HG02870 (cell line): Measurements from ENCODE around the gene TECTB.

Source experiments
- ATAC-seq: cut with Tn5 transposase; IDR thresholded peaks from one replicate; pipeline ENCODE4 v1.9.1; 2021; ENCODE audit warnings: mild to moderate bottlenecking, moderate library complexity; ENCODE audit not compliant: unreplicated experiment

Gene TECTB

DNA sequence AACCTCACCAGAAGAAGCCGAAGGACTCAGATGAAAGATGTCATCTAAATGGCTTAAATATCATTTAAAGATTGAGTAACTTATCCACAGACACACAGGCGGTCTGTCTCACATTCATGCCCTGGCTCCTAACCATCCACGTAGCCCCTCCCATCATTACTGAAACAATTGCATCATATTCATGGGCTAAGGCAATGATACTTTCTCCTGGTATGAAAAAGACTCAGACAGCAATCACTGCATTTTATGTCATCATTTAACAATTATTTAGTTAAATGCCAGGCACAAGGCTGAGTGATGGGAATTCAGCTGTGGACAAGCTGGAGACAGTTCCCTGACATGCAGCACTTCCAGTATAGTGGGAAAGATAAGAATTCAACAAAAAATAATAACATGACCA lies 11.2 kb upstream of the TECTB start:
- ATAC-seq, result no peak

DNA sequence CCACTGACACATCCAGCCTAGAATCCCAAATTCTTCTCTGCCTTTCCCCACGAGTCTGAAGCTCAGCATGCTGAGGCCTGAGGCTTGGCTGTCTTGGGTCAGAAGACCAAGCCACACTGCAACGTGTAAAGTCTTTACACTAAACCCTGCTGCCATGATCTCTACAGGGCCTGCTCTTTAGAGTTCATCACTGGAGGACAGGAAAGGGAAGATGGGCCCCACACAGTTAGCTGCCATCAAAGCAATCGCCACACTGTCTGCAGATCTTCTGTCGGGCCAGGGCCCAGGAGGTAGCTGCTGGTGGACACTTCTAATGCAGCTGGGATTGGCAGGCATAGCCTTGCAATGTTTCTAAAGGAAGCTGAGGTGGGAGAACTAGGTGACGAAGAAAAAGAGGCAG lies 8.4 kb upstream of the TECTB start:
- no peak for ATAC-seq

DNA sequence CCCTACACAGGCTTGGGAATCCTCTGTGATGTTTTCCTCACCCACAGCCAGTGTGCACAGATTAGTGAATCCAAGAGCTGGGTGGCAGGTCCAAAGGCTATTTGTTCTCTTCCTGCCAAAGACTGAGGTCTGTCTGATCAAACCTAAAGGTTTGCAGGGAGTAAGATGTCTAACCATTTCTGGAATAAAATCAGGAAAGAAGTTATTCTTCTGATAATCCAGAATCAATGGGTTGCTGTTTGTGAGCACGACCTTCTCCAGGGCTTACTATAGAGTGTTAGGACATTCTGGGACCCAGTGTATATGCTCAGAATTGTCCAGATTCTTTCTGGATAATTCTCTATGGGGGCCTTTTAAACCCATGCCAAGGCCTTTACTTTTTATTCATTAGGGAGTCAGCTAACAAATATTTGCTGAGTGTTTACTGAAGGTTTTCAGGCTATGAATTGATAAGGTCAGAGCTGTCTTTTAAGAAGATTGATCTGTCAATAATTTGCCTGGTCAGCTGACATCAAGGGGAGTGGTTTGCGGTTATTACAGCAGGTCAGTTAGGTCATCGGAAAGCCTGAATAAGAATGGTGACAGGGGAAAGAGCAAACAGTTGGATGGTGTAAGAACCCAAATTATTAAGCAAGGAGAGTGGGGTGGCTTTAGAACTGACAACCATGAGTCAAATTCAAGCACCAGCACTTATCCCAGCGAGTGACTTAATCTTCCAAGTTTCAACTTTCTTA lies 7.5 kb upstream of the TECTB start:
- ATAC-seq, result no peak

DNA sequence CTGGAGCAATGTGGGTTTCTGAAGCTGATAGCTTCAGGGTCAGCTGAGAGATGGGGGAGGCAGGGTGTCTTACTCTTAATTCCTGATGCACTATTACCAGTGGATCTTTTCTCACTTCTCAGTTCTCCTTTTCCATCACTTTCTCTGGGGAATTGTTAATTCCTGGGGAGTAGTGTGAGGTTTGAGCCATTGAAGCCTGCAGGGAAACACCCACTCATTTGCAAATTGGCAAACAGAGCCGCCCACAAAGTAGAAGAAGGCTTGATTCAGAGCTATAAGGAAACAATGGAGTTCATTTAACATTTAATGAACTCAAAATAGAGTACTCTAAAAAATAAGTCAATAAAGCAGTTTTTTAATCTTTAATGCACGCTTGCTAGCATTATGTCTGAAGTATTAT lies 4.3 kb upstream of the TECTB start:
- ATAC-seq, result no peak

DNA sequence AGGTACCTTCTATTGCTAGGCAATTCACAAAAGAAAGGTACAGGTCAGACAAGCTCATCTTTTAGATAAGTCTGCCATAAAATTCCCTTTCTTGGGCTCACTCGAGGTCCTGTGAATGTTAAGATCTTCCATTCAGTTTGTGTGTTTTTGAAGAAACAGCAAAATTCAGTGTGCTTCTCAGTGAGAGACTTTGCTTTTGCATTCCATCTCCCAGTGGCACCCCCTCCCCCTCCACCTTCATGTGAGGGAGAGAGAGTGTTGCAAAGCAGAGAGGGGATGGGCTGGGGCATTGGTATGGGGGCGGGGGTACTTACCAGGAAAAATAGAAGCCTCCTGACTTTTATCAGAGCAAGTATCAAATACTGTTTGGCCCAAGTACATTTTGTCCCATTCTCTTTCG lies 3.8 kb upstream of the TECTB start:
- ATAC-seq, result no peak

DNA sequence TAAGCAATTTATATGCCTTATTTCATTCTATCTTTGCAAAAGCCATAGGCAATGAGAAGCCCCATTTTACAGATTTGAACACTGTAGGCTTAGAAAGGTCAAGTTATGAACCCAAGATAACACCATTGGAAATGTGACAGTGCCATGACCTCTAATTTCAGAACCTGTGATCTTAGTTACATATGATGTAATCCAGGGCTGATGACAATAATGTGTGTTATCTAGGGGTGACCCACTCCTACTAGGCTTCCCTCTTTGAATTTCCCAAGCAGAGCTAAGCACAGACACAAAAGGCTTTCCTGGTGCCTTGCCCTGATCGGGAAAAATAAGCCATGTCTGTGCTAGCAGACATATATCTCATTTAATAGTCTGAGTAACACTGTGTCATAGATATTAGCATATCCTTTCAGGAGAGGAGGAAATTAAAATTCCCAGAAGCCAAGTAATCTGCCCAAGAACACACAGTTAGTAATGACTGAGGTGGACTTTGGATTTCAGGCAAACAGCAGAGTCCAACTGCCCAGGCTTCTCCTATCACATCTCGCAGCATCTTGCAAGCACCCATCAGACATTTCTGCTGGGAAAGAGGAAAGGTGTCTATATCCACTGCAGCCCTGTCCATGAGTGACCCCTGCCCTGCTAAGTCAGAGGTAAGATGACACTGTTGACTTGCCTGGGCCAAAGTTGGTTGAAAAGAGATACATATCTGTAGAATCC lies 2.8 kb upstream of the TECTB start:
- ATAC-seq, result no peak

DNA sequence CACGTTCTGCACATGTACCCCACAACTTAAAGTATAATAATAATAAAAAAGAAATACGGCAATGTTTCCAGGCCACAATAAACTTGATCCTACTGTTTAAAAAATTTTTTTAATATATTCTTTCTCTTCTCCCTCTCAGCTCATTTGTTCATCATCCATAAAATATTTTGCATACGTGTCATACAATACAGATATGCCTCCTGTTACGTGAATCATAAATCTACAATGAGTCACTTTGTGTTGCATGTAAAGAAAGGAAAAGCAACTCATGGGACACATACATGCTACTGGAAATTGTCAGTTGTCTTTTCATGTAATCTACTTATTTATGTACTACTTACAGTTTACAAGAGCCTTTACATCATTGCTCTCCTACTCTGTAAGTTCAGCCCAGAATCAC lies 1.1 kb upstream of the TECTB start:
- ATAC-seq, result no peak

DNA sequence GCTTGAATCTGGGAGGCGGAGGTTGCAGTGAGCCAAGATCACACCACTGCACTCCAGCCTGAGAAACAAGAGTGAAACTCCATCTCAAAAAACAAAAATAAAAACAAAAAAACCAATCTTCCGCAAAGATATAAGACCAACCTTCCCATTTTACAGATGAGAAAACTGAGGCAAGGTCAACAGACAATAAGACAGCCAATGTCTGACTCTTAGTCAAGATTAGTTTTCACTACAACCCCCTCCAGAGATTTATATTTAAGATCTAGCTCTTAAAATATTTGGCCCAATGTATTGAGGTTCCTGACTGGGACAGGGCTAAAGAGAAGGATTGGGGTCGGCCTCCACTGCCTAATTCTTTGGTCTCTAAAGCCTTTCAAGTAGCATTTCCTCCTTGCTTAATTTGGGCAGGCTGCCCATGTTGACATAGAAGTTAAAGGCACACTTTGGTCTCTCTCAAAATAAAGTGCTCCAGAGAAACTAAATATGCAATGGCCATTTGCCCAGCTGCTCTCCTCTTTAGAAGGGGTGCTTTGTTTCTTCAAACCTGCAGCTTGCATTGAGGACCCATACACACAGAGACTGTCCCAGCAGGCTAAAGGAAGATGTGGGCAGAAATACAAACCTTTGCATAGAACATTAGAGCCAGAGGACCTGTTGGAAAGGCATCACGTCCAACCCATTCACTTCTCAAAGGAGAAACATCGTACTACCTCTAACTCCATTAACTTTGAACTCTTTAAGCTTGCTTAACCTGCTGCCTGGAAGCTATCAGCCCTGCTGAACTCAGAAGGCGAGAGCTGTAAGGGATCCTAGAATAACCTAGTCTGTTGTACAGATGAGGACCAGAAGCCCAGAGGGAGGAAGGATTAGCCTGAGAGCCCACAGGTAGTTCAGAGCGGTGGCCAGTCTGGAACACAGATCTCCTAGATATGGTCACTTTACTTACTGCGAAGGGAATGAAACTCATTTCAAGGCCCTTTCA lies 3.9 kb downstream of the TECTB start:
- ATAC-seq, result no peak

DNA sequence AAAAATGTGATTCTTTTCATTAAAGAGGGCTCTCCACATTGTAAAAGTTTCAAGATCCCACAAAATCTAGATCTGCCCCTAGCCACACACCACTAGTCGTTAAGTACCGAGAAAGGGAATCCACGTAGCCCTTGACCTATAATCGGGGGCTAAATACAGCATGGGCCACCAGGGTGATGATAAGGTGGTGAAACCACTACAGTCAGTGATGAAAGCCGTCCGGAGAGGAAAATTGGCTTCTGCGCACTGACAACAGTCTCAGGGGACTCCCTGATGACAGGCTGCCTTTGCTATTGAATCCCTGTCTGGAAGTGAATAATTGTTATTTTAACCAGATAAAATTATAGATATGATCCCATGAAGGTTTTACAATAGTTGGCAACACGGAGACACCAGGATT lies 4.6 kb downstream of the TECTB start:
- no peak for ATAC-seq

DNA sequence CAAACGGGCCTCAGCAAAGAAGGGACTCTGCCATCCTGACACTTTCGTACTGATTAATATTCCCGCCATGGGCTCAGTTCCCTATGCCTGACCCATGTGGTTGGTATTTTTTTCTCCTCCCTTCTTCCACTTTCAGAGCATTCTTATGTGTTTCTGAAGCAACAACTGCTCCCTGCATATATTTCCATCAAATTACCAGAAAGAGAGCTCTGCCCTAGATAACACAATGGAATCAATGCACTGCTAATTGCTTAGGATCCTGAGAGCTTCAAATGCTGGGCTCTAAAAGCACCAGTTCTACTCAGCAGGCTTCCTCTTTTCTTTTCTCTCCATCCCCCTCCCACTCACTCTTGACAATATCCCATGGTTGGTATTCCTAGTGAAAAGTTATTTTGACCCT lies 5.3 kb downstream of the TECTB start:
- no peak for ATAC-seq

DNA sequence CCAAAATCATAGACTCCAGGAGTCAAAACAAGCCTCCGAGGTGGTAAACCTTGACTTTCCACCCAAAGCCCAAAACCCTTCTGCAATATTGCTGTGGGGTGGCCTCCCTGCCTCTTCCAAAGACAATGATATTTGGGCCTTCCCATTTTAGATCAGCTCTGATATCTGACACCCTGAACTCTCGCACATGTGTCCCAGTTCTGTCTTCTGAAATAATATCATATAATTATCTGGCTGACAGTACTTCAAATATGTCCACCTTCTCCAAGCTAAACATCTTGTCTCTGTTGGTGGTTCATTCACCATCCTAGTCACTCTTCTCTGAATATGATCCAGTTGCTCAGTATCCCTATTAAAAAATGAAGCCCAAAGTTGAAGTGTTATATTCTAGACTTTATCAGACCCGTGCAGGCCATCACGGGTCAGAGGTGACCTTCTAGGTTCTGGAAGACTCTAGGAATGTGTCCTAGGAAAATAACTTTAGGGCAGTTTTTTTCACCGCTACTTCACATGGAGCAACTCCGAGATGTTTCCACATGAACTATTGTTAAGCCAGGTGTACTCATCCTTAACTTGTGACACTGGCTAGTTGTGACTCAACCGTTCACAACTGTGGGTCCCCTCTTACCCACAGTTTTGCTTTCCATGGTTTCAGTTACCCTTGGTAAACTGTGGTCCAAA lies 6.3 kb downstream of the TECTB start:
- ATAC-seq, result no peak

DNA sequence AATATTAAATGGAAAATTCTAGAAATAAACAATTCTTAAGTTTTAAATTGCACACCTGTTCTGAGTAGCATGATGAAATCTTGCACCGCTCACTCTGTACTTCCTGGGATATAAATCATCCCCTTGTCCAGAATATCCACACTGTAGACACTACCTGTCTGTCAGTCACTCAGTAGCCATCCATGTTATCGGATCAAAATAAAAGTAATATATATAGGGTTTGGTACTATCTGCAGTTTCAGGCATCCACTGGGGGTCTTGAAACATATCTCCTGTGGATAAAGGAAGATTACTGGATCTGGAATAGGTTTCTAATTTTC lies 6.8 kb downstream of the TECTB start:
- ATAC-seq, result no peak

DNA sequence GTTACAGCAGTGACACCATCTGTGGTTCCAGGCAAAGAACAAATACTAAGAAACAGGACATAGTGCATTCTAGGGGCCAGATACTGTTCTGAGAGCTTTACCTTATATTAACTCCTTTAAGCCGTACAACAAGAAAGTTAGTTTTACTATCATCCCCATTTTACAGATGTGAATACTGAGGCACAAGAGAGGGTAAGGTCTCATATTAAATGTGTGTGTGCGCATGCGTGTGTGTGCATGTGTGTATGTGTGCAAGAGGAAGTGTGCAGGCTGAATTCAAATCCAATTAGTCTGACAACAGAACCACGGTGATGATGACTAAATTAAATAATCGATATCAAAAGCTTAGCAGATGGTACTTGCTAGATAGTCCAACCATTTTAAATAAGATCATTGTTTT lies 11.0 kb downstream of the TECTB start:
- no peak for ATAC-seq

DNA sequence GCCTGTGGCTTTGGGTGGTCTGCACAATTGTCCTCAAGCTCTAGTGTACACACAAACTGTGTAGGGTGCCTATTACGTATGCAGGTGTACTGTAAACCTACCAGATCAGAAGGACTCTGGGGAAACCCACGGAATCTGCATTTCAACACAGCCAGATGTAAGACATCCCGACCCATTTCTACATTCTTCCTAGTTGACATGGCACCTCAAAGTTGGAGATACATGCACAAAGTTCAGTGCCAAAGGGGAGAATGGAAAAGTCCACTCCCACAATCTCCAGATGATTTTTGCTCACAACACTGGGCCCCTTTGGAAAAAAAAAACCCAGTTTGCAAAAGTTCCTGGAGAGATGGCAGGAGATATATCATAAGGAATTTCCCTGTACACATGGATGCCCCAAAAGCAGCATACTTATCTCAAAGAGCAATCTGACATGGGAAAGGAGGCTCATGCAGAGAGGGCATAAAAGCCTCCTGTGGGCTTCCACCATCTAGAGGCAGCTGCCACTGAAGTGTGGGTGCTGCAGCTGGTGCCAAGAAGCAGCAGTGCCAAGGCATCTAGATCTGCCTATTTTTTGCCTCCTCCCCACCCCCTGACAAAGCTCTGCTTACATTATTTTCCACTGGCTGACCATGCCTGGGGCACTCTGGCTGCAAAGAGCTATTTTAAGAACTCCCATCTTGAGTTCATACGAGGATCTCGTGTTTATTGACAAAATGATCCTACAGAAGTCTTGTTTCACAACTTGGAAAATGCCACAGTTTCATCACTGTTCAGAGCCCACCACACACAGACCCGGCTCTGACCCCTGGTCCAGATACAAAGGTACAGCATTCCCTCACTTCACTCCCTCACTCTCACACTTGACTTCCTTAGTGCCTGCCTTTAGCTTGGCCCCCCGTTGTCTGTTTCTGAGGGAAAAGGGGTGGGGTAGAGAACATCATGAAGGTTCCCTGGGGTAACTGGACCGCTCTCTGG lies 12.9 kb downstream of the TECTB start:
- ATAC-seq, result no peak

DNA sequence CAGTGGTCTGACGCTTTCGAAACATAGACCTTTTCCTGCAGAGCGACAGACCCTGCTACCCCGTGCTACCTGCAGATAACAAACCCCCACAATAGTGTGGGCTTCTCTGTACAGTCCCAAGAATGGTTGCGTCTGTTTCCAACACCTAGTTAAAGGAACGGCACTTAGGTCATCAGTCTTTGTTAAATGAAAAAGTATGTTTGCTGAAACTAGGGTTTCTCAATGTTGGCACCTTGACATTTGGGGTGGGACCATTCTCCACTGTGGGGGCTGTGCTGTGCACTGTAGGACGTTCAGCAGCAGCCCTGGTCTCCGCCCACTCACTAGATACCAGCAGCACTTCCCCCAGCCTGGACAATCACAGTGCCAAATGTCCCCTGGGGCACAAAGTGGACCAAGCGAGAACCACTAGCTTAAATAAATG lies 13.7 kb downstream of the TECTB start:
- ATAC-seq, result no peak

DNA sequence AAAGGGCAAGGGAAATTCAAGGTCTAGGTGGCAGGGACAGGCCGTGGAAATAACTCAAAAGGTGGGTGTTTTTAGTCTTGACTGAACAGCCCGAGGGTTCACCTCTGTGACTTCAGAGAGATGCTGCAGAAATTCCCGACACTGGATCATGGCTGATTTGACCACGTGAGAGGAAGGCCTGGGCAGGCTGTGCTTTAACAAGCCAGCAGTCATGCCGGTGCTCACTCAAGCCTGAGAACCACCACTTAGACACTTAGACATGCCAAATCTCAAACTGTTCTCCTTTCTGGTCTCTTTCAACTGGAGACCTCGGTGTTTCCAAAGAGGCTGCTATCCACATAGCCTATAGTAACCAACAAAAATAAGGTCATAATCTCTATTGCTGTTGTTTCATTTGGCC lies 15.4 kb downstream of the TECTB start:
- no peak for ATAC-seq

DNA sequence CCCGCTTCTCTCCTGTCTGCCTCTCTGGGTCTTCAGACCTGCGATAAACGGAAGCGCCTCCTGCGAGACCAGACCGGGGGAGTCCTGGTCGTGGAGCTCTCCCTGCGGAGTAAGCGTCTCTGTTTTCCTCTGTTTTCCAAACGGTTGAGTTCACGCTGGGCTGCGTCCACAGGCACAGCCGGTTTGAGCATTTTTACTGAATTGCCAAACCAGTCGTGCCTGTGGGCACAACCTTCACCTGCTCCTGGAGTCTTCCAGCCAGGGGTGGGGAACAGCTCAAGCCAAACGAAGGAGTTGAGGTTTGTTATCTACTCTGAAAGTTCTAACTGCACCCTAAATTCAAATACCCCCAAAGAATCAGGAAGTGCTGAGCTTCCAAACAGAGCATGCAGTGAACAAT lies 16.3 kb downstream of the TECTB start:
- no peak for ATAC-seq

DNA sequence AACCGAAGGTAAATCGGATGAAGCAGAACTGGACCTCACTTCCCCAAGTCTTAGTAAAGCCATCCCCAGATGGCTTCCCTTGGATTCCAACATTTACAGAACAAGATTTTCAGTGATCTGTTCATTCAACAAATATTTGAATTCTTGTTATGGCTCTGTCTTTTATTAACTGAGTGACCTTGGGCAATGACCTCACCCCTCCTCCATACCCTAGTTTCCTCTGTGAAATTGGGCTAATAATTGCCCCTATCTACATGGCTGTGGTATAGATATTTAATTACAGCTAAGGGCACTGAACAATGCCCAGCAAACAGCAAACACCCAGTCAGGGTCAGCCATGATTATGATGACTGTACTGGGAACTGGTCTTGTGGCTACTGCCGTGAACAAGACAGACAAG lies 19.1 kb downstream of the TECTB start:
- ATAC-seq, result no peak

DNA sequence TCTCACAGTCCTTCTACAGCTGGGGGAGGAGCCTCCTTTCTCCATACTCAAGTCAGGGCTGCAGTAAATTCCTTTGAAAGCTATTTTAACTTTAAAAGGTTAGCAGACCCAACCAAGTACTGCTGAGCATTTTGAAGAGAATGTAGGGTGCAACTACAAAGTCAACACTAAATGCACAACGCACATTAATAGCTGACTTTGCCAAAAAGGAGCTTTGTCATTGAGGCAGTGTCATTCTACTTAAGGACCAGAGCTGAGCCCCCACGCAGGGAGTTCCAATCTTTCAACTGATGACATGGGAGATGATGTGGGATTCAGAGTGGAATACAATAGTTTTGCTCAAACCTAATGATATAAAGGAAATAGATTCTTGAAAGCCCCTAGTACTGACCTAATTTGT lies 20.3 kb downstream of the TECTB start:
- ATAC-seq, result no peak

DNA sequence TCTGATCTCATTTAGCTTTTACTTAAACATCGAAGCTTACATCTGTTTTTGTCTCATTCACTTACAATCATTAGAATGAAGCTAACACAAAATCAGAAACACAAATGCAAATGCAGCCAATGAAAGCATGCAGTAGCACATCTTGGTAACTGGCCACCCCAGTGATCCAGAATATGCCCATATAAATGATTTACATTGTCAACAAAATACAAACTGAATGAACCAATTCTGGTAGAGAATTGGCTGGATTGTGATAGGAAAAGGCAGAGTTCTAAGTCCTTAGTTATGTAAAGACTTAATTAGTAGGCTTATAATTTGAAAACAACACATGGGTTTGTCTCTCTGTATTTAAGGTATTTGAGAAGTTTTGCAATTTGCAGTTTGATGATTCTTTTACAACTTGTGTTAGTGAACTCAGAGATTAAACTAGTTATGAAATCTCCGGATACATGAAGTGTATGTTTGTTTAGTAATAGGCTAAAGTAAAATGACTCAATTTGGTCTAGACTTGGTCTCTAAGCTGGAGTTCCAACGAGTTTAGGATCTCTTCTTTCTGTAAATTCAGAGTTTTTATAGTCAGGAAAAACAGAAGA lies 21.2 kb downstream of the TECTB start:
- no peak for ATAC-seq
